ENCODE data around the gene GANAB.
"Not testable (repeated sequence)": the region's sequence is repeated elsewhere in the genome, so short reads cannot be mapped to it uniquely, and the experiment has no call there.

GANAB gene

GRCh38 chr11:62650283-62650682, 3.9 kb upstream of the GANAB start:
- H3K4me3 ChIP-seq (ENCODE audit: low read length in 2 of 2); H3K27ac ChIP-seq (replicated peaks; ENCODE audit: low read length); H3K23ac ChIP-seq (ENCODE audit: low read depth, low read length, poor library complexity); H2AFZ ChIP-seq (ENCODE audit: low read length); H3K18ac ChIP-seq (ENCODE audit: low read length); H3K9ac ChIP-seq (ENCODE audit: low read depth, low read length, poor library complexity); DNase-seq (ENCODE audit: low spot score); H3K4me1 ChIP-seq (ENCODE audit: control insufficient read depth in 2 of 2, insufficient read depth in 1 of 2, low read depth in 1 of 2, low read length in 2 of 2); H3K14ac ChIP-seq (ENCODE audit: low read length); H4K91ac ChIP-seq (ENCODE audit: low read depth, low read length, poor library complexity); H3K27me3 ChIP-seq (ENCODE audit: control insufficient read depth in 3 of 3, insufficient read depth in 3 of 3, low read depth in 1 of 3, low read length in 3 of 3); H3K4ac ChIP-seq (ENCODE audit: low read length); H2BK12ac ChIP-seq (ENCODE audit: low read length); H2AK5ac ChIP-seq (ENCODE audit: low read depth, low read length); H3K4me2 ChIP-seq (ENCODE audit: insufficient read depth, low read length, poor library complexity, severe bottlenecking); H2BK15ac ChIP-seq (ENCODE audit: low read length); H3K9me3 ChIP-seq (replicated peaks in 1 of 2; ENCODE audit: control insufficient read depth in 2 of 2, insufficient read depth in 1 of 2, low read depth in 1 of 2, low read length in 2 of 2); H4K8ac ChIP-seq (ENCODE audit: low read depth, low read length); H2BK120ac ChIP-seq (ENCODE audit: low read depth, low read length); H2BK5ac ChIP-seq (ENCODE audit: low read length): not testable (repeated sequence)
- Histone ChIP-seq H3K79me1 (ENCODE audit: low read depth, low read length) (peaks cover 12% of the 10 kb centered on the region), H3K36me3 (replicated peaks in 1 of 2; ENCODE audit: control insufficient read depth in 2 of 2, insufficient read depth in 2 of 2, low read length in 2 of 2) (peaks cover 21 to 34% of the 10 kb centered on the region in 2 donors)
- no CpG with 5 or more reads among the region's 12 CpGs for WGBS, 2 donors (ENCODE audit: extremely low coverage in 2 of 2, insufficient read length in 2 of 2, insufficient replicate concordance in 1 of 2)

- Histone ChIP-seq H2AK5ac (ENCODE audit: low read depth, low read length) (no peak overlapping the region), H4K8ac (ENCODE audit: low read depth, low read length) (no peak overlapping the region), H4K91ac (ENCODE audit: low read depth, low read length, poor library complexity) (no peak overlapping the region), H3K14ac (ENCODE audit: low read length) (no peak overlapping the region), H2BK5ac (ENCODE audit: low read length) (no peak overlapping the region), H3K36me3 (replicated peaks in 1 of 2; ENCODE audit: control insufficient read depth in 2 of 2, insufficient read depth in 2 of 2, low read length in 2 of 2) (peaks cover 21 to 41% of the 10 kb centered on the region in 2 donors), H2BK120ac (ENCODE audit: low read depth, low read length) (no peak overlapping the region), H3K4me3 (ENCODE audit: low read length in 2 of 2) (no peak overlapping the region), H3K4me2 (ENCODE audit: insufficient read depth, low read length, poor library complexity, severe bottlenecking) (no peak overlapping the region), H2BK15ac (ENCODE audit: low read length) (no peak overlapping the region), H3K18ac (ENCODE audit: low read length) (no peak overlapping the region), H3K27ac (replicated peaks; ENCODE audit: low read length) (no peak overlapping the region), H3K23ac (ENCODE audit: low read depth, low read length, poor library complexity) (no peak overlapping the region), H3K4ac (ENCODE audit: low read length) (no peak overlapping the region), H3K9me3 (replicated peaks in 1 of 2; ENCODE audit: control insufficient read depth in 2 of 2, insufficient read depth in 1 of 2, low read depth in 1 of 2, low read length in 2 of 2) (no peaks in the 10 kb centered on the region), H3K4me1 (ENCODE audit: control insufficient read depth in 2 of 2, insufficient read depth in 1 of 2, low read depth in 1 of 2, low read length in 2 of 2) (peaks cover 4 to 8% of the 10 kb centered on the region in 2 donors), H3K27me3 (ENCODE audit: control insufficient read depth in 3 of 3, insufficient read depth in 3 of 3, low read depth in 1 of 3, low read length in 3 of 3) (no peaks in the 10 kb centered on the region), H2AFZ (ENCODE audit: low read length) (no peak overlapping the region), H3K79me1 (ENCODE audit: low read depth, low read length) (peaks cover 12% of the 10 kb centered on the region), H2BK12ac (ENCODE audit: low read length) (no peak overlapping the region), H3K9ac (ENCODE audit: low read depth, low read length, poor library complexity) (peak overlapping the region; percentile 7)
- no peak for DNase-seq (ENCODE audit: low spot score)
- WGBS, 2 donors (ENCODE audit: extremely low coverage in 2 of 2, insufficient read length in 2 of 2, insufficient replicate concordance in 1 of 2), result no CpG with 5 or more reads among the region's 11 CpGs
Observed at GRCh38 chr11:62649486-62649885, 3.1 kb upstream of the GANAB start.

DNA sequence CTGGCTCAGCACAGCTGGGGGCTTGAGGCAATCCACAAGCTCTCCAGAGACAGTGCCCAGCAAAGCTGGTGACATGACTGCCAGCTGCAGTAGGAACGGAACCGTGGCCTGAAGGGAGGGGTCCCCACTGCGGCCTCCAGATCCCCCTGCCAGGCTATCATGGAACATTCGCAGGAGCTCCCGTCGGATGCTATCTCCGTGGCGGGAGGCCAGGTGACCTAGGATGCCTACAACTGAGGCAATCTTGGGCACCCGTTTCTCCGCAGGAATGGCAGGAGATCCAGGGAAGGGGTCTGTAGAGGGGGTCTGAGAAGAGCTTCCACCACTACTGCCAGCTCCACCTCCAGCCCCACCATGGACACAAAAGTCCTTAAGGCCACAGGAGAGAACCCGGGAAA, 2.6 kb upstream of the GANAB start:
- Histone ChIP-seq H3K4ac (ENCODE audit: low read length) (no peak overlapping the region), H3K23ac (ENCODE audit: low read depth, low read length, poor library complexity) (no peak overlapping the region), H4K91ac (ENCODE audit: low read depth, low read length, poor library complexity) (no peak overlapping the region), H2BK5ac (ENCODE audit: low read length) (no peak overlapping the region), H3K14ac (ENCODE audit: low read length) (no peak overlapping the region), H3K9me3 (replicated peaks in 1 of 2; ENCODE audit: control insufficient read depth in 2 of 2, insufficient read depth in 1 of 2, low read depth in 1 of 2, low read length in 2 of 2) (no peaks in the 10 kb centered on the region), H3K9ac (ENCODE audit: low read depth, low read length, poor library complexity) (no peak overlapping the region), H2AK5ac (ENCODE audit: low read depth, low read length) (no peak overlapping the region), H2AFZ (ENCODE audit: low read length) (no peak overlapping the region), H3K27ac (replicated peaks; ENCODE audit: low read length) (no peak overlapping the region), H2BK120ac (ENCODE audit: low read depth, low read length) (no peak overlapping the region), H3K79me1 (ENCODE audit: low read depth, low read length) (peaks cover 13% of the 10 kb centered on the region), H3K4me2 (ENCODE audit: insufficient read depth, low read length, poor library complexity, severe bottlenecking) (no peak overlapping the region), H2BK15ac (ENCODE audit: low read length) (no peak overlapping the region), H2BK12ac (ENCODE audit: low read length) (no peak overlapping the region), H4K8ac (ENCODE audit: low read depth, low read length) (no peak overlapping the region), H3K27me3 (ENCODE audit: control insufficient read depth in 3 of 3, insufficient read depth in 3 of 3, low read depth in 1 of 3, low read length in 3 of 3) (no peaks in the 10 kb centered on the region), H3K36me3 (replicated peaks in 1 of 2; ENCODE audit: control insufficient read depth in 2 of 2, insufficient read depth in 2 of 2, low read length in 2 of 2) (peaks cover 26 to 46% of the 10 kb centered on the region in 2 donors), H3K18ac (ENCODE audit: low read length) (no peak overlapping the region), H3K4me1 (ENCODE audit: control insufficient read depth in 2 of 2, insufficient read depth in 1 of 2, low read depth in 1 of 2, low read length in 2 of 2) (peaks cover 4 to 8% of the 10 kb centered on the region in 2 donors), H3K4me3 (ENCODE audit: low read length in 2 of 2) (no peak overlapping the region)
- WGBS, 2 donors (ENCODE audit: extremely low coverage in 2 of 2, insufficient read length in 2 of 2, insufficient replicate concordance in 1 of 2), result no CpG with 5 or more reads among the region's 11 CpGs
- no peak for DNase-seq (ENCODE audit: low spot score)

- H2BK5ac ChIP-seq (ENCODE audit: low read length), result no peak overlapping the region
- no peak overlapping the region for H2BK120ac ChIP-seq (ENCODE audit: low read depth, low read length)
- H3K14ac ChIP-seq (ENCODE audit: low read length), result no peak overlapping the region
- no peak overlapping the region for H4K91ac ChIP-seq (ENCODE audit: low read depth, low read length, poor library complexity)
- H3K79me1 ChIP-seq (ENCODE audit: low read depth, low read length), result peaks cover 13% of the 10 kb centered on the region
- H3K27me3 ChIP-seq (ENCODE audit: control insufficient read depth in 3 of 3, insufficient read depth in 3 of 3, low read depth in 1 of 3, low read length in 3 of 3), result no peaks in the 10 kb centered on the region
- H3K9me3 ChIP-seq (replicated peaks in 1 of 2; ENCODE audit: control insufficient read depth in 2 of 2, insufficient read depth in 1 of 2, low read depth in 1 of 2, low read length in 2 of 2), result no peaks in the 10 kb centered on the region
- peak overlapping the region; percentile 75 for H3K23ac ChIP-seq (ENCODE audit: low read depth, low read length, poor library complexity)
- no peak overlapping the region for H2BK12ac ChIP-seq (ENCODE audit: low read length)
- WGBS, 2 donors (ENCODE audit: extremely low coverage in 2 of 2, insufficient read length in 2 of 2, insufficient replicate concordance in 1 of 2), result no CpG with 5 or more reads among the region's 24 CpGs
- H3K4me1 ChIP-seq (ENCODE audit: control insufficient read depth in 2 of 2, insufficient read depth in 1 of 2, low read depth in 1 of 2, low read length in 2 of 2), result peaks cover 4 to 8% of the 10 kb centered on the region in 2 donors
- H3K18ac ChIP-seq (ENCODE audit: low read length), result no peak overlapping the region
- no peak overlapping the region for H4K8ac ChIP-seq (ENCODE audit: low read depth, low read length)
- peak overlapping the region; percentile 57 for H2AK5ac ChIP-seq (ENCODE audit: low read depth, low read length)
- no peak overlapping the region for H3K4me3 ChIP-seq (ENCODE audit: low read length in 2 of 2)
- no peak overlapping the region for H2BK15ac ChIP-seq (ENCODE audit: low read length)
- peak overlapping the region; percentile 74 for H3K9ac ChIP-seq (ENCODE audit: low read depth, low read length, poor library complexity)
- peaks cover 26 to 52% of the 10 kb centered on the region in 2 donors for H3K36me3 ChIP-seq (replicated peaks in 1 of 2; ENCODE audit: control insufficient read depth in 2 of 2, insufficient read depth in 2 of 2, low read length in 2 of 2)
- H2AFZ ChIP-seq (ENCODE audit: low read length), result no peak overlapping the region
- no peak overlapping the region for H3K4me2 ChIP-seq (ENCODE audit: insufficient read depth, low read length, poor library complexity, severe bottlenecking)
- no peak for DNase-seq (ENCODE audit: low spot score)
- H3K27ac ChIP-seq (replicated peaks; ENCODE audit: low read length), result no peak overlapping the region
- H3K4ac ChIP-seq (ENCODE audit: low read length), result no peak overlapping the region
Observed at GRCh38 chr11:62648185-62648966, 2.0 kb upstream of the GANAB start.
